Aorta (tissue), 5 donors: ENCODE results near the gene ADIRF. TPM values are rescaled to one million over a fixed set of nuclear protein-coding genes. Genes with fewer than 3 reads are reported as not detected.
A peak's percentile ranks its signal among the peaks of the same experiment; 100 is the strongest.

Source experiments
- ATAC-seq: fragments of 200-7000 bp; cut with Tn5 transposase; one replicate; pipeline ENCODE4 v1.9.1; 2022; ENCODE audit warnings: moderate library complexity; ENCODE audit not compliant: low FRiP score
- DNase-seq, 2 donors: peaks; one replicate each; pipeline ENCODE4 v3.0.0-alpha.2; 2020
- H3K27ac ChIP-seq, 2 donors: one replicate each; pipeline ENCODE4 v1.5.1; 2013; ENCODE audit warnings: low read length in 2 of 2, mild to moderate bottlenecking in 2 of 2, moderate library complexity in 2 of 2, control low read depth in 1 of 2, inconsistent platforms in 1 of 2, low read depth in 1 of 2
- H3K27me3 ChIP-seq, 2 donors: one replicate each; pipeline ENCODE4 v1.6.1; 2013; ENCODE audit warnings: control low read depth in 1 of 2, low read length in 1 of 2, mild to moderate bottlenecking in 1 of 2, moderate library complexity in 1 of 2; ENCODE audit not compliant: insufficient read depth in 2 of 2, control insufficient read depth in 1 of 2
- H3K36me3 ChIP-seq, 2 donors: one replicate each; pipeline ENCODE4 v1.6.1; 2013; ENCODE audit warnings: control low read depth in 1 of 2, low read length in 1 of 2, mild to moderate bottlenecking in 1 of 2; ENCODE audit not compliant: insufficient read depth in 2 of 2, control insufficient read depth in 1 of 2
- H3K4me1 ChIP-seq, 2 donors: one replicate each; pipeline ENCODE4 v1.6.1; 2013; ENCODE audit warnings: low read length in 2 of 2, control low read depth in 1 of 2, mild to moderate bottlenecking in 1 of 2, moderate library complexity in 1 of 2; ENCODE audit not compliant: insufficient read depth in 2 of 2, control insufficient read depth in 1 of 2
- H3K4me3 ChIP-seq, 2 donors: one replicate each; pipeline ENCODE4 v1.5.1; 2013; ENCODE audit warnings: low read length in 2 of 2, control low read depth in 1 of 2, mild to moderate bottlenecking in 1 of 2
- H3K9me3 ChIP-seq: one replicate; pipeline ENCODE4 v1.6.1; 2013; ENCODE audit warnings: mild to moderate bottlenecking, low read length; ENCODE audit not compliant: control insufficient read depth
- WGBS, 2 donors: extraction: QIAGEN DNeasy Blood & Tissue Kit; methylation state at CpG; one replicate each; pipeline ENCODE4 v1.1.7; 2013; 5-methylcytosine and 5-hydroxymethylcytosine counted together
- intact Hi-C, 2 donors: fragments of 100-400 bp; cut with DNase I; formaldehyde crosslinking; loops; one replicate each; pipeline versions ENCODE4 v1.14.2 to v1.15.0; 2022
- polyA plus RNA-seq, 2 donors: library from polyadenylated mRNA; stranded (reverse); fragments of 200-250 nt; gene quantifications; one replicate each; pipeline ENCODE4 v1.2.3, GENCODE V29; 2013
- total RNA-seq, 2 donors: library from RNA; stranded (reverse); fragmentation: NEBNext Ultra II Directional; extraction: Animal tissue kit (Norgen Biotek cat#: 25700); gene quantifications; one replicate each; pipeline ENCODE4 v1.2.1, GENCODE V29; 2021
- donor health status: healthy with polysubstance abuse.
- donor health status: Bipolar disorder and iron deficiency.
- donor health status: DM: no; HTN: no; CAD: no.
- donor health status: DM: no; HTN: no; CAD: no.
- donor health status: DM: yes; HTN: yes; CAD: no.

Gene ADIRF
- total and polyA plus RNA-seq, 4 donors = 520 to 1,837 (median 701) TPM

GRCh38 chr10:86957471-86958115, 10.7 kb upstream of the ADIRF start, which contains the start of gene MMRN2:
MMRN2 (minus strand) TSS chr10:86957615; CDS start chr10:86957541, 74 bp downstream.
- Histone ChIP-seq H3K4me1 (peaks cover 0 to 5% of the 10 kb centered on the region in 2 donors), H3K4me3 (no peak within 1 kb of the TSS), H3K27me3 (no peaks in the 10 kb centered on the region), H3K36me3 (no peaks in the 10 kb centered on the region), H3K27ac (peak within 1 kb of the TSS in 1 of 2 donors; percentile 45), H3K9me3 (no peaks in the 10 kb centered on the region)
- ATAC-seq (no peak), DNase-seq (peak; percentile 49 to 74)
- intact Hi-C loops = no loop called here
- 36 to 37% methylated on average over 8 to 9 of the region's 9 CpGs for WGBS, 2 donors

- Histone ChIP-seq H3K27me3 (no peaks in the 10 kb centered on the region), H3K4me3 (no peak within 1 kb of the TSS), H3K4me1 (peaks cover 0 to 5% of the 10 kb centered on the region in 2 donors), H3K27ac (peak within 1 kb of the TSS in 1 of 2 donors; percentile 23), H3K9me3 (no peaks in the 10 kb centered on the region), H3K36me3 (no peaks in the 10 kb centered on the region)
- intact Hi-C loops = no loop called here
- WGBS, 2 donors = 23 to 28% methylated on average over 22 of the region's 22 CpGs
- DNase-seq = peak; percentile 68 to 84
- ATAC-seq = no peak
These were observed 10.0 kb upstream of the ADIRF start, which contains the start of gene SNCG for GRCh38 chr10:86958116-86958900. SNCG (plus strand) TSS chr10:86958599; CDS start chr10:86958698, 99 bp downstream.

- ATAC-seq = peak; percentile 39
These were observed 9.2 kb upstream of the ADIRF start for GRCh38 chr10:86958901-86959736.

GRCh38 chr10:86959737-86960002, 8.6 kb upstream of the ADIRF start:
- Histone ChIP-seq H3K27me3 (no peaks in the 10 kb centered on the region), H3K4me1 (peaks cover 0 to 5% of the 10 kb centered on the region in 2 donors), H3K9me3 (no peaks in the 10 kb centered on the region), H3K36me3 (no peaks in the 10 kb centered on the region), H3K4me3 (no peak overlapping the region), H3K27ac (no peak overlapping the region)
- 92 to 97% methylated on average over 2 of the region's 2 CpGs for WGBS, 2 donors
- no peak for DNase-seq
- intact Hi-C loops = loop anchor here (1.0 to 5.0 kb wide), 3 partner anchors 20 to 247 kb away; no protein-coding TSS in a partner anchor
- ATAC-seq = no peak

More at GRCh38 chr10:86958901-86959736, 9.2 kb upstream of the ADIRF start:
- no peaks in the 10 kb centered on the region for H3K36me3 ChIP-seq
- WGBS, 2 donors = 46 to 54% methylated on average over 15 to 16 of the region's 16 CpGs
- no peak overlapping the region for H3K4me3 ChIP-seq
- peak; percentile 81 to 86 for DNase-seq
- no peaks in the 10 kb centered on the region for H3K27me3 ChIP-seq
- H3K4me1 ChIP-seq = peaks cover 0 to 5% of the 10 kb centered on the region in 2 donors
- H3K27ac ChIP-seq = no peak overlapping the region
- intact Hi-C loops = no loop called here
- H3K9me3 ChIP-seq = no peaks in the 10 kb centered on the region

GRCh38 chr10:86960003-86960862, 8.0 kb upstream of the ADIRF start:
- WGBS, 2 donors = 73 to 75% methylated on average over 37 of the region's 37 CpGs
- Histone ChIP-seq H3K9me3 (no peaks in the 10 kb centered on the region), H3K27ac (no peak overlapping the region), H3K27me3 (no peaks in the 10 kb centered on the region), H3K36me3 (no peaks in the 10 kb centered on the region), H3K4me3 (no peak overlapping the region), H3K4me1 (peaks cover 0 to 5% of the 10 kb centered on the region in 2 donors)
- ATAC-seq (peak; percentile 81), DNase-seq (peak; percentile 73 to 88)
- intact Hi-C loops = loop anchor here (1.0 to 5.0 kb wide), 3 partner anchors 21 to 248 kb away; no protein-coding TSS in a partner anchor

- DNase-seq = peak; percentile 35 to 73
- H3K27ac ChIP-seq = no peak overlapping the region
- peaks cover 0 to 5% of the 10 kb centered on the region in 2 donors for H3K4me1 ChIP-seq
- H3K36me3 ChIP-seq = no peaks in the 10 kb centered on the region
- intact Hi-C loops = loop anchor here (1.0 to 5.0 kb wide), 3 partner anchors 22 to 249 kb away; no protein-coding TSS in a partner anchor
- 76 to 83% methylated on average over 9 of the region's 9 CpGs for WGBS, 2 donors
- no peaks in the 10 kb centered on the region for H3K9me3 ChIP-seq
- ATAC-seq = no peak
- no peak overlapping the region for H3K4me3 ChIP-seq
- no peaks in the 10 kb centered on the region for H3K27me3 ChIP-seq
These were observed 7.3 kb upstream of the ADIRF start for GRCh38 chr10:86960863-86961434.

- H3K4me3 ChIP-seq = no peak overlapping the region
- no peaks in the 10 kb centered on the region for H3K36me3 ChIP-seq
- H3K9me3 ChIP-seq = no peaks in the 10 kb centered on the region
- H3K4me1 ChIP-seq = peaks cover 0 to 5% of the 10 kb centered on the region in 2 donors
- intact Hi-C loops = loop anchor here in 1 of 2 donors (2.0 to 5.0 kb wide), 2 partner anchors 23 to 249 kb away; no protein-coding TSS in a partner anchor
- DNase-seq (peak; percentile 42 to 70), ATAC-seq (no peak)
- H3K27me3 ChIP-seq = no peaks in the 10 kb centered on the region
- 88 to 89% methylated on average over 12 of the region's 12 CpGs for WGBS, 2 donors
- H3K27ac ChIP-seq = no peak overlapping the region
These were observed 6.7 kb upstream of the ADIRF start for GRCh38 chr10:86961481-86962091.
